ENCODE data around the gene GASK1A. TPM values are rescaled to one million over a fixed set of nuclear protein-coding genes. Genes with fewer than 3 reads are reported as not detected.

The GASK1A gene
- total RNA-seq, 1 donor from 2014 or later, result 0.09 TPM

GRCh38 chr3:42982645-42983412, 3.7 kb downstream of the GASK1A start:
- intact Hi-C loops (cut with micrococcal nuclease), result no loop called here

GRCh38 chr3:42983927-42984326, 4.8 kb downstream of the GASK1A start:
- intact Hi-C loops (cut with micrococcal nuclease), result no loop called here

DNA sequence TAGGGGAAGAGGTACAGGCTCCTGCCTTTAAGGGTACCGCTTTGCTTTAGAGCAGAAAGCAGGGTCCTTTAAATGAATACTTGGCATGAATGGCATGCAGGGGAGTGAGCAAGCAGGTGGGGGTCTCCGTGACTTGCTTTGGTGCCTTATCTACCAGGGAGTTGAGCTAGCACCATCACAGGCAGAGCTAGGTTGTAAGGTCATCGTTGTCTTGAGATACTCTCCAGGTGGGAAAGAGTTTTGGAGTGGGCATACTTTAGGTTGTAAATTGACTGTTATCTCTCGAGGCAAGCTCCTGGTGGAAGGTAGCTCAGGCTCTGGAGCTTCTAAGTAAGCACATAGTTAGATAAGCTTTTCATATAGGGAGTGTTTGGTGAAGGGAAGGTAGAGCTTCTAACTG, 5.6 kb downstream of the GASK1A start:
- intact Hi-C loops (cut with micrococcal nuclease), result no loop called here

GRCh38 chr3:42988097-42988496, 9.0 kb downstream of the GASK1A start:
- intact Hi-C loops (cut with micrococcal nuclease), result no loop called here

DNA sequence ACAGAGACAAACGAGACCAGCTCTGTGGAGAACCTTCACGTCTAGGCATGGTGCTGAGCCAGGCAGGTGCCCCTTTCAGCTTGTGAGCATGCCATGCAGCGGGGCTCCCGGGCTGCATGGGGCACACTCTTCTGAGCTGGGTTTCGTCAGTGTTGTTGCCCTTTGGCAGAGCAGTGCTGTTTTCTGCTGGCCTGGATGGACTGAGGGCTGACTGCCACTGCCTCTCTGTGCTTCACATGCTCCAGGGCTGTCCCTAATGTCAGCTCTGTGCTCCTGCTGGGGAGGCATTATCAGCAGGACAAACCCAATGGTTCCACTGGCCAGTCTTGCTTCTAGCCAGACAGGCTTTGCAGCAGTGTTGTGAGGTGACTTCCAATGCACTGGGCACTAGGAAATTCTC, 9.5 kb downstream of the GASK1A start:
- intact Hi-C loops (cut with micrococcal nuclease), result no loop called here

DNA sequence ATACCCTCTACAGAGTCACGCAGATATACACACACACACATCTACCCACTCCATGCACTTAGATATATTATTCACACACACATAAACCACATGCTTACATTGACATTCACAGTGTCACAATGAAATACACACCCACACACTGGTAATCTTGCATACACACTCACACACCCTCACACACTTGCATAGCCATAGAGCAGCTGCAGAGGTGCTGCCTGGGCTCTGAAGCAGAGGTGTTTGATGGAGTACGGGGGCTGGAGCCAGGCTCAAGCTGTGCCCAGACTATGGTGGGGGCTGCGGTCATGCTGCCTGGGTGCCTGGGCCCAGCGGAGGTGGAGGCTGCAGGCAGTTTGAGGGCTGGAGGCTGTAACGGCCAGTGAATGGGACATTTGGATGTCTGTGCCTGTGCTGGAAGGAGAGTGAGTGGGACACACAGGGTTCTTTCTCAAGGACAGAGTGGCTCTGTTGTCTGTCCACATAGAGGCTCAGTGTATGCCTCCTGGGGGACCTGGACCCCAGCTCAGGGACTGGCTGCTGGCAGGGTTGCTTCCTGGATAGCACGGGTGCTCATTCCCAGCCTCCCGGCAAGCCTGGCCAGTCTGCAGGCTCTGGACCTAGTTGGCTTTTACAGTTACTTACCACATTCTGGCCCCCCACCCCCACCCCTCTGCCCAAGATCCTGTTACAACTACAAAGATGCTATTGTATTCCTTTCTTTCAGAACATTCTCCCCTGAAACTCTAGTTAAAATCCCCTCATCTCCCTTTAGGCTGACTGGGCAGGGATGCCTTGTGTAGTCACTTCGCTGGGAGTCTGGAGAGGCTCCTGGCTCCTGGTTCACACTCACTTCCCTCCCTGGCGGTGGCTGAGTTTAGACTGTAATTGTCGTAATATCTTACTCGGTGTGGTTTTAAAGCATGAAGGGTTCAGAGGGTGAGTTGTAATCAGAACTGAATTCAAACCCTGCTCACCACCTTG, 12.5 kb downstream of the GASK1A start:
- intact Hi-C loops (cut with micrococcal nuclease), result no loop called here

DNA sequence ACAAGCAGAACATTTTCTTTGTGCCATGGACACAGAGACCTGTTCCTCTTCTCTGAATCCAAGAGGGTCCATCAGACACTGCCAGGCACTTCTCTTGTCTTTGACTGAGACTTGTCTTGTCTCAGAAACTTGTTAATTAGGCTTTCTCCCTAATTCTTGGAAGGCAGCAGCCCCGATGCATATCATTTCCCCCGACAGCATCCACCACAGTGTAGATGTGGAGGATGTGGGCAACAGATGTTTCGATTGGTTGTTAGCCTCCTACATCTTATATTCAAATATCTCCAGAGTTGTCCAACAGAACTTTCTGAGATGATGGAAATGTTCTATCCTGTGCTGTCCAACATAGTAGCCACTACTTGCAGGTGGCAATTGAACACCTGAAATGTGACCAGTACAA, 15.5 kb downstream of the GASK1A start:
- intact Hi-C loops (cut with micrococcal nuclease), result no loop called here

DNA sequence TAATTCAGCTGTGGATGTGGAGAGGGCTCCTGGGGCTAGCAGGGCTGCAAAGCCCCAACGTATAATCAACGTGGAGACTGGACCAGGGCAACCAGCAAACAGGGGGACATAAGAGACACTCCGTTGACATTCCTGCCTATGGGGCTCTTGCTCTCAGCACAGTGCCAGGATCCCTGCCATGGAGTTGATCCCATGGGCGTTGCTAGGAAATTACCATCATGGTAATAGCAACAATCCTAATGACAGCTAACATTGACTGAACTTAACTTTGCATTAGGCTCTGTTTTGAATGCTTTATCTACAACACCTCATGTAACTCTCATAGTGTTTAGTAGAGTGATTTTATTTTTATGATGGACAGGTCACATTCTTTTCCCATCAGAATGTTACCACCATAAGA, 16.9 kb downstream of the GASK1A start:
- intact Hi-C loops (cut with micrococcal nuclease), result no loop called here

- intact Hi-C loops (cut with micrococcal nuclease), result no loop called here
Observed at GRCh38 chr3:42996633-42997075, 17.5 kb downstream of the GASK1A start.

DNA sequence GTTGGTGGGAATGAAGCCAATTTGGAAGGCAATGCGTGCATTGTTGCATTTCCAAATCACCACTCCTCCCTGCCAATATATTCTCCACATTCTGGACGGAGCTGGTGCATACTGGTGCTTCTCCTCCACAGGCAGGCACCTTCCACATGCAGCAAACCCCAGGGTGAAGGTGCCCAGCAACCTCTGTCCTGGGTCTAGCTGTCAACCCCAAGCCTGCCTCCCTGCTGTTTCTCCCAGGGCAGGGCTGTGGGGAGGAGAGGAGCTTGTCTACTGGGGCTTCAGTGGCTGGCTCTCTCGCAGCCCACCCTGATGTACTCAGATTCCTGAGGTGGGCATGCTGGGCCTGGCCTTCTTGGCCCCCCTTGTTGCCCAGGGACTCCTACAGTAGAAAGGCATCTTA, 20.1 kb downstream of the GASK1A start:
- intact Hi-C loops (cut with micrococcal nuclease), result no loop called here

DNA sequence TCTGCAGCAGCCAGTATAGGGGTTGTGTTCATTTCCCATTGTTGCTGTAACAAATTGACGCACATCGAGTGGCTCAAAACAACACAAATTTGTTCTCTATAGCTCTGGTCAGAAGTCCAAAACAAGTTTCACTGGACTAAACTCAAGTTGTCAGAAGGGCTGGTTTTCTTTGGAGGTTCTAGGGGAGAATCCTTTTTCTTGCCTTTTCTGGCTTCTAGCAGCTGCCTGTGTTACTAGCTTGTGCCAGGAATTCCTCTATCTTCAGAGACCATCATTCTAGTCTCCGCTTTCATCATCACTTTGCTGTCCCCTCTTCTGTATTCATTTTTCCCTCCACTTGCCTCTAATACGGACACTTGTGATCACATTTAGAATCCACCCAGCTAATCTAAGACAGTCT, 20.5 kb downstream of the GASK1A start:
- intact Hi-C loops (cut with micrococcal nuclease), result no loop called here

GRCh38 chr3:43000387-43000786, 21.3 kb downstream of the GASK1A start:
- intact Hi-C loops (cut with micrococcal nuclease), result no loop called here

GRCh38 chr3:43001094-43001553, 22.0 kb downstream of the GASK1A start:
- intact Hi-C loops (cut with micrococcal nuclease), result no loop called here

GRCh38 chr3:43001556-43002121, 22.5 kb downstream of the GASK1A start:
- intact Hi-C loops (cut with micrococcal nuclease), result no loop called here

DNA sequence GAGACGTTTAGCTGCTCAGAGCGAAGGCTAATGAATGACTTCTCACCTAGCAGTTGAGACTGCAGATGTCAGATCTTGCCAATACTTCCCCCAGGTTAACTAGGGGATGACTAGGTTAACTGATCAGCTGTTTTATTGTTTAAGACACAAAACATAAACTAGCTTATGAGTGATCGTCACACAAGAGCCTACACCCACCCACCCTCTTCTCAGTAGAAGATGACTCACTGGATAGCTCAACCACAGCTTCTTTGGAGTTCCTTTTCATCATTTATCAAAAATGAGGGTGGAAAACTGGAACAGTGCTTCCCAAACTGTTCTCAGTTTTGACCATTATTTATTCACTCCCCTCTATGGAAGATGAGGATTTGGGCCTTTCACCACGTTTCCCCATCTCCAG, 25.2 kb downstream of the GASK1A start:
- intact Hi-C loops (cut with micrococcal nuclease), result no loop called here

GRCh38 chr3:43005253-43005652, 26.1 kb downstream of the GASK1A start:
- intact Hi-C loops (cut with micrococcal nuclease), result no loop called here

GRCh38 chr3:43005981-43006380, 26.9 kb downstream of the GASK1A start:
- intact Hi-C loops (cut with micrococcal nuclease), result no loop called here

- intact Hi-C loops (cut with micrococcal nuclease), result no loop called here
Observed at GRCh38 chr3:43006825-43007224, 27.7 kb downstream of the GASK1A start.

DNA sequence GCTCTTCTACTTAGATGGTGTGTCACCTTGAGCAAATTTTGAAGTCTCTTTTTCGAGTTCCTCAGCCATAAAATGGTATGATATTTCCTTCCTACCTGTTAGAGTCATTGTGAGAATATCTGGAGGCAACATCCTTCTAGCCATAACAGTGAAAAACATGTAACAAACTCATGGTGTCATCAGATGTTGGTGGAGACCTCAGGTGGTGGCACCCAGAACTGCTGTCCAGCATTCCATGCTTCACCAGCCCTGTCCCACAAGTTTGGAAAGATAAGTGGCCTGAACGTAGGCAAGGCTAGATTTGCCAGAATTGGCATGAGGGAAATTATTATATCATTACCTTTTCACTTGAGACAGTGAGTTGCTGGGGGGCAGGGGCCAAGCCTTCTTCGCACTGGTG, 30.4 kb downstream of the GASK1A start:
- intact Hi-C loops (cut with micrococcal nuclease), result no loop called here

- intact Hi-C loops (cut with micrococcal nuclease), result no loop called here
Observed at GRCh38 chr3:43010638-43011037, 31.5 kb downstream of the GASK1A start.

- intact Hi-C loops (cut with micrococcal nuclease), result no loop called here
Observed at GRCh38 chr3:43011638-43012037, 32.5 kb downstream of the GASK1A start.

GRCh38 chr3:43012174-43012573, 33.1 kb downstream of the GASK1A start:
- intact Hi-C loops (cut with micrococcal nuclease), result no loop called here

Measured in T-helper 2 cell treated with Interferon-gamma antibody and Interleukin-4, amounts not matched to agents 100 ng/mL and 5 ng/mL, for 36 hours (primary cell).